HG03354 (cell line): ENCODE results near the gene HBG2.
"Not testable (repeated sequence)": the region's sequence is repeated elsewhere in the genome, so short reads cannot be mapped to it uniquely, and the experiment has no call there.

ENCODE experiments used
- ATAC-seq: cut with Tn5 transposase; IDR thresholded peaks from one replicate; pipeline ENCODE4 v1.9.1; 2021; ENCODE audit warnings: mild to moderate bottlenecking; ENCODE audit not compliant: unreplicated experiment, poor library complexity, severe bottlenecking

The HBG2 gene

DNA sequence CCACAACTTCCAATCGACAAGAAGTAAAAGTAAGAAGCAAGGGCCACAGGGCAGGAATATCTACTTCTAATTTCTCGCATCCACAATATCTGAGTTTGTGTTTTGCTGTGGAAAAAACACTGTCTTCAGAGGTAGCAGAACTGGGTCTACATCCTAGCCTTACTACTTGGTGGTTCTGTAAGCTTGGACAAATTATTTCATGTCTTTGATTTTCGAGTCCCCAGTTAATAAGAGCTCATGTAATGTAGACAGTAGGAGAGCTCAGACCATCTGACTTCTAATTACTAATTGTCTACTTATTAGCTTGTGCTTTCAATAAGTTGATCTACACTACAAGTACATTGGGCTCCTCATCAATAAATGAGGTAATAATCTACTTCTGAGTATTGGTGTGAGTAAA is 28.5 kb upstream of the HBG2 start:
- no peak for ATAC-seq

DNA sequence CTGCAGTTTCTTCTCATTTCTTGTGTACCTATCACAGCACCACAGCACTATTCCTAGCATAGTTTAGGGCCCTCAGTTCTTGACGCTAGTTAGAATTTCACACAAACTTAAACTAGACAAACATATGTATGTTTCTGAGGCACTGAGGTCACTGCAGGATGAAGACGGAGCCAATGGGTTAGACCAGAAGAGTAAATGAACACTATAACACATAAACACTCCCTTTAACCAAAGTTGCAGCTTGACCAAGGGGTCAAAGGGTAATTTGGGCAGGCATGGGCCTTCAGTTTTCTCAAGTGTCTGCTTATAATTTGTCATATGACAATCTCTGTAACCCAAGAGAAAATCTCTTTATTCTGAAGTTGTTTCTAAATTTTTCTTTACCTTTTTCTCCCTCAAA is 28.0 kb upstream of the HBG2 start:
- ATAC-seq = no peak

DNA sequence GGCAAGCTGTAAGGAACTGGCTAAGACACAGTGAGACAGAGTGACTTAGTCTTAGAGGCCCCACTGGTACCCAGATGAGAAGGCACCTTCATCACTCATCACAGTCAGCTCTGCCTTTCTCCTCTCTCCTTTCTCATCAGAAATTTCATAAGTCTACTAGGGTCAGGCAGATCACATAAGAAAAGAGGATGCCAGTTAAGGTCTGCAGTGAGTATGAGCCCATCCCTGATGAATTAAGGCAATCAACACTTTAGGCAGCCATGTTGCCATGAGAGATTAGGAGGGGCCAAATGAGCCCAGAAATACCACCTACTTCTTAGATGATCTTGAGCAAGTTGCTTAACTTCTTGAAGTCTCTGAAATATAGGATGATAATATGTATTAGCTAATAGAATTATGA is 27.0 kb upstream of the HBG2 start:
- ATAC-seq = no peak

DNA sequence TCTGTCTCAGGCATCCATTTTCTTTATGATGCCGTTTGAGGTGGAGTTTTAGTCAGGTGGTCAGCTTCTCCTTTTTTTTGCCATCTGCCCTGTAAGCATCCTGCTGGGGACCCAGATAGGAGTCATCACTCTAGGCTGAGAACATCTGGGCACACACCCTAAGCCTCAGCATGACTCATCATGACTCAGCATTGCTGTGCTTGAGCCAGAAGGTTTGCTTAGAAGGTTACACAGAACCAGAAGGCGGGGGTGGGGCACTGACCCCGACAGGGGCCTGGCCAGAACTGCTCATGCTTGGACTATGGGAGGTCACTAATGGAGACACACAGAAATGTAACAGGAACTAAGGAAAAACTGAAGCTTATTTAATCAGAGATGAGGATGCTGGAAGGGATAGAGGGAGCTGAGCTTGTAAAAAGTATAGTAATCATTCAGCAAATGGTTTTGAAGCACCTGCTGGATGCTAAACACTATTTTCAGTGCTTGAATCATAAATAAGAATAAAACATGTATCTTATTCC is 26.1 kb upstream of the HBG2 start:
- peak; percentile 97 for ATAC-seq

DNA sequence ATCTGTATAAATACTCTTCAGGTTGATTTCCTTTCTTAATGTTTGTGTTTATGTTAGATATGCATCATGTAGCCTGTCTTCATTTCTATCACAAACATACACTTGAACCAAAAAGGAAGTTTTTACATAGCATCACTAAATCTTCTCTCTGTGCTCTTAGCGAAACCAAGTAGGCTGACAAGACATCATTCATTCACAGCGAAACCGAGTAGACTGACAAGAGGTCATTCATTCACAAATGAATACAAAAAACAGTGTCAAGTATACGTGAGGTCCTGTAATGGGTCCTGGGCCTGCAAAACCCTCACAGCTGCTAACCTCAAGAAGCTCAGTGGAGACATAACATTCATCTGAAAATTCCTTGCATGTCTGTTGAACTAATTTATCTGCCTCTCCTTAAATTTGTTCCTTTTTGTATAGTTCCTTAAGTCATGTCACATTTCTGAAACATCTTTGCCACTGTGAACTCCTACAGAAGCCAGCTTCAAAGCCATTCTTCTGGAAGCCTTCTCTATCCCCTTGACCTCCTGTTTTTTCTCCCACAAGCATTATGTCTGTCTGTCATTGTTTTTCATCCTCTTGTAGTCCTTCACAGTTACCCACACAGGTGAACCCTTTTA is 25.0 kb upstream of the HBG2 start:
- no peak for ATAC-seq

DNA sequence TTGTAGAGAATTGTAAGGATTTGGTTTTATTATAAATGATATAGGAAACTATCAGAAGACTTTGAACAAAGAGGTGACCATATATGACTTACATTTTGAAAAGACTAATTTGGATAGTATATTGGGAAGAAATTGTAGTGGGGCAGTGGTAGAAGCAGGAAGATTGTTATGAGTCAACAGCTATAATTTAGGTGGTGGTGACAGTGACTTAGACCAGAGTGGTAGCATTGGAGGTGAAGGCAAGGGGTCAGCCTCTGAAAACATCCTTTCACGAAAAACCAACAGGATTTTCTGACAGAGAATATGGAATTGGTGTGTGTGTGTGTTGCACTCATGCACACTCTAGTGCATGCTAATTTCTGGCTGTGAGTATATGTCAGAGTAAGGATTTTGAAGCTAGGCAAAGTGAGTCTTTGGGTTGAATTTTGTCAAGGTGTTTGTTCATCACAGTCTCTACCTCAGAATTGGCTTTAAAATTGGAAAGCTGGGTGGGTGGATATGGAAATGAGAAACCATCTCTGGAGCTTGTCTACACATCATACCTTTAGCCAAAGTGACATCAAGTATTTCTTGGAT is 23.3 kb upstream of the HBG2 start:
- no peak for ATAC-seq

DNA sequence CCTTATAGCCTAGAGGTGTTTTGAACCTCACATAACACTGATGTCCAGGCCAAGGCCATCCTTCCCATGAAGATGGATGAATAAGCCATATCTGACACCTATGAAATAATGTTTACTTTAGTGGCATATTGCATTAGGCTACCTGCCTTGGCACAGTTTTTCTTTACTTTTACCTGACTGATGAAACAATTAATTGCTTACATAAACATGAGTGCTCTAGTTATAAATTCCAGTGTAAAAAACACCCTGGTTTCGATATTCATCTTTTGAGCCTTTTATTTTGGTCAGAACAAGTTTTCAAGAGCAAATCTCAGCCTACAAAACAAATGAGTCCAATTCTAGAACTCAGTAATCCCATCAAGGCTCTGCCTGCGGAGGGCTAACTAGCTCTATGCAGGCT is 22.1 kb upstream of the HBG2 start:
- no peak for ATAC-seq

DNA sequence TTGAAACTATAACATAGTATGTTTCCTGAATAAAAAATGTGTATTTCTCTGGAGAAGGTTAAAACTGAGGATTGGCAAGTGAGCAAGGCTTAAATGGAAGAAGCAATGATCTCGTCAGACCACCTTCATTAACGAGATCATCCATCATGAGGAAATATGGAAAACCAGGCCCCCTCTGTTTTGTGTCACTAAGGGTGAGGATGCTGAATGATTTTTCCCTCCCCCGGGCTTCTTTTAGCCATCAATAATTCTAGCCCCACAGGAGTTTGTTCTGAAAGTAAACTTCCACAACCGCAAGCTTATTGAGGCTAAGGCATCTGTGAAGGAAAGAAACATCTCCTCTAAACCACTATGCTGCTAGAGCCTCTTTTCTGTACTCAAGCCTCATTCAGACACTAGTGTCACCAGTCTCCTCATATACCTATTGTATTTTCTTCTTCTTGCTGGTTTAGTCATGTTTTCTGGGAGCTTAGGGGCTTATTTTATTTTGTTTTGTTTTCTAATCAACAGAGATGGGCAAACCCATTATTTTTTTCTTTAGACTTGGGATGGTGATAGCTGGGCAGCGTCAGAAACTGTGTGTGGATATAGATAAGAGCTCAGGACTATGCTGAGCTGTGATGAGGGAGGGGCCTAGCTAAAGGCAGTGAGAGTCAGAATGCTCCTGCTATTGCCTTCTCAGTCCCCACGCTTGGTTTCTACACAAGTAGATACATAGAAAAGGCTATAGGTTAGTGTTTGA is 21.0 kb upstream of the HBG2 start:
- no peak for ATAC-seq

DNA sequence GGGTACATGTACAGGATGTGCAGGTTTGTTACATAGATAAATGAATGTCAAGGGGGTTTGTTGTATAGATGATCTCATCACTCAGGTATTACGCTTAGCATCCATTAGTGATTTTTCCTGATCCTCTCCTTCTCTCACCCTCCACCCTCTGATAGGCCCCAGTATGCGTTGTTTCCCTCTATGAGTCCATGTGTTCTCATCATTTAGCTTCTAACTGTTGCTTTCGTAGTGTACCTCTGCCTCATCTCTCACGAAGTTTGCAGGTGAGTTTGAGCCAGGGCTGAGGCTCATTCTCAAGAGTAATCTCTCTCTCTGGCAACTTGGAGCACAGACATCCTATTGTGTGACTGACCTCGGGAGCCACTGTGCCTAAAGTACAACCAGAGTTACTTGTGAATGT is 19.8 kb upstream of the HBG2 start:
- ATAC-seq = no peak

DNA sequence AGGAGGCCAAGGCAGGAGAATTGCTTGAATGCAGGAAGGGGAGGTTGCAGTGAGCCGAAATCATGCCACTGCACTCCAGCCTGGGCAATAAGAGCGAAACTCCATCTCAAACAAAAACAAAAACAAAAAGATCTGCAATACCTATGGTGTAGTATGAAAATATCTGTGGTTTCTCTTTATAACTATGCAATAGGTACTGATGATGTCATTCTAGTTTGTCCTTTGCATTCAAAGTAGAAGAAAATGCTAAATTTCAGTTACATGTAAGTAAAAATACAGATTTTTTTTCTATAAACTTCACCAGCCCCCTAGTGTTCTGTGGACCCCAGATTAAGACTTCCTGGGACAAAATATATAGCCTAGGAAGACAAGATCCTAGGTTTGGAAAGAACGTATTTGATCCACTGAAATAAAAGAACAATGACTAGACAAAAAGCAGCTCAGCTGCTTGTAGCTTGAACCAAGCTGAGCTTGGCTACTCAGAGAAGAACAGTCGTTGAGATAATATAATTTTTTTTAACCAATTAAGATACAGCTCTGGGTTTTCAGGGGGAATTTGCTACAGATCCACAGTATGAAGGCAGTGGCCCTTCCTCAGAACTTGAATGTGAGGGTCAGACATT is 17.9 kb upstream of the HBG2 start:
- ATAC-seq = no peak

DNA sequence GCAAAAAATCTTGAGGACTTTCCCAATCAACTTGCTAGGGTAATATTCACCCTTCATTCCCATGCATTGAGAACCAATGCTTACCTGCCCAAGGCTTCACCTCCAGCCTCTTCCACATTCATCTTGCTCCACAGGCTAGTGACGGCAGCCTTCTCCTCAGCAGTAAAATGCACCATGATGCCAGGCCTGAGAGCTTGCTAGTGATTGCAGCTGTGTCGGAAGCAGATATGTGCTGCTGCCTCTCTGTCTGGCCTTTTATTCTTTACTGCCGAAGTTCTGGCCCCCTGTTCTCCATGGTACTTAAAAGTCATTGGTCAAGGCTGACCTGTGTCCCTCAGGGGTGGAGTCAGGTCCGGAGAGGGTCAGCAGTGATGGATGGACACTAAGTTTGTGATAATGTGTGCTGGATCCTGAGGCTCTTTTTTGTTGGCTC is 15.2 kb upstream of the HBG2 start, which contains the start of gene HBE1:
Gene HBE1, minus strand, starts transcription at position 231 of the 433 bp plus-strand sequence. Its CDS starts 55 bp downstream, at position 176.
- no peak for ATAC-seq

DNA sequence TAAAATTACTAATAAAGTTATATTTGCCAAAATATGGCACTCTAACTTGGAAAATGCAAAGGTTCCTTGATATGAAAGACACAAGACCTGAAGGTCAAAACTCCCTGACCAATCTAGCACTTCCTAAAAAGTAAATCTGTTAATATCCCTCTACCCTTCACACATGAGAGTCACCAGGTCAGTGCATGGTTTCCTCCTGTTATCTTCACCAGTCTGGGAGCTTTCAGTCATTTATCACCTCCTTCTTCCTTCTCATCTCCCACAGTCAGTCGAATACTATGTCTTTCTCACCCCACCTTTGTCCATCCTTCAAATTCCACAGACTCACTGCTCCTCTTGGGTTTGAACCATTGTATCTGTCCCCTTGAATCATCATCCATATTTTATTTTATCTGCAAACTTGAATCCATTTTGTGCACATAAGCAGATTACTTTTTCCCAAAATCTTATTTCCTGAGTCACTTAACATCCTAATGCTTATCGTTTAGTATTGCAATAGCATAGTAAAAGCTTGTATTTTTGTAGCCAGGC is 12.5 kb upstream of the HBG2 start:
- ATAC-seq = no peak

DNA sequence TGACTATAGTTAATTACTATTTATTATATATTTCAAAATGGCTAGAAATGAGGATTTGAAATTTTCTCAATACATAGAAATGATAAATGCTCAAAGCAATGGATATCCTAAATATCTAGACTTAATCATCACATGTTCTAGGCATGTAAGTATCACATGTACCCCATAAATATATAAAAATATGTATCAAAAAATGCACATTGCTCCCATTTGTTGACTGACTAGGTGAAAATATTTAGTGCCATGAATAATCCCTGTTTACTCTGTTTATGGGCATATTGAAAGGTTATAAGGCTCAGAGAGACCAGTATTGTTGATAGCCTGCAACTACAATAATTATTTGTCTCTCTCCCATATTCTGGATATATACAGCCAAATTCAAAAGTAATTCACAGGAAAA is 12.0 kb upstream of the HBG2 start:
- no peak for ATAC-seq

DNA sequence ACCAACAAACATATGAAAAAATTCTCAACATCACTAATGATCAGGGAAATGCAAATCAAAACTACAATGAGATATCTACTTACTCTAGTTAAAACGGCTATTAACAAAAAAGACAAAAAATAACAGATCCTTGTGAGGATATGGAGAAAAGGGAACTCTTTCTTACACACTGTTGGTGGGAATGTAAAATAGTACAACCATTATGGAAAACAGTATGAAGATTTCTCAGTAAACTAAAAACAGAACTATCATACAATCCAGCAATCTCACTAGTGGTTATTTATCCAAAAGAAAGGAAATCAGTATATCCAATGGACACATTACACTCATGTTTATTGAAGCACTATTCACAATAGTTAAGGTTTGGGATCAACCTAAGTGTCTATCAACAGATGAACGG is 11.3 kb upstream of the HBG2 start:
- no peak for ATAC-seq

DNA sequence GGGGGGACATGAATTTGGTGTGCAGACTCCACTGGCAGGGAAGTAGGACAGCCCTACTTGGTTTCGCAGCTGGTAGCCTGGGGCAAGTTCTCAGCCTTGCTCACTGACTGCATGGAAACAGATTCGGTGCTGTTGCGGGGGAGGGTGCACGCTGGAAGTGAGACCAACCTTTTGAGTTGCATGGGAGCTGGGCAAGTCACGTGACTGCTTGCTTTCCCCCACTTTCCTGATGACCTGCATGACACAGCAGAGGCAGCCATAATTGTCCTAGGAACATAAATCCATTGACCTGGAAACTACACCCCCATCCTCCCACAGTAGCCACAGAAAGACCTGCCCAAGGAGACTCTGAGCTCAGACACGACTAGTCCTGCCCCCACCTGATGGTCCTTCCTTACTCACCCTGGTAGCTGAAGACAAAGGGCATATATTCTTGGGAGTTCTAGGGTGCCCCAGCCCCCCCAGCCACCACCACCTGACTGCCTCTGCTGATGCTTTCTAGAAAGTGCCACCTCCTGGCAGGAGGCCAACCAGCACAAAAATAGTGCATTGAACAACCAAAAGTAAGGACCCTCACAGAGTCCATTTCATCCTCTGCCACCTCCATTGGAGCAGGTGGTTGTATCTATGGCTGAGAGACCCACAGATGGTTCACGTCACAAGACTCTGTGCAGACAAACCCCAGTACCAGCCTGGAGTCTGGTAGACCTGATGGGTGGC is 4.1 kb upstream of the HBG2 start:
- ATAC-seq = no peak

DNA sequence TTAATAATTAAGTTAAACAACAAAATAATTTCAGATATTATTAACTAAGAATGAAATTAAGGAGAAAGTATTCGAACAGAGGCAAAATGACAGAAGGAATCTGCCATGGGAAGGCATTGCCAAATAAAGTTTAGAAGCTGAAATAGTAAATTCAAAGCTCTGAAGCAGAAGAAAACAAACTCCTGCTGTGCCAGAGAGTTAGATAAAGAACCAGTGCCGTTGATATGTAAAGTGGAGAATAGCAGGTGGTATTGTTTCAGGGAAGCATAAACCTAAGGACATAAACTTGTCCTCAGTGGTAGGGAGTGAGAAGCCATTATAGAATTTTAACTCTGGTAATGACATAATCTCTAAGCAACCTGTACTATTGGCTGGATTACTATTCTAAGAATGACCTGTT is 2.7 kb upstream of the HBG2 start:
- ATAC-seq = no peak

DNA sequence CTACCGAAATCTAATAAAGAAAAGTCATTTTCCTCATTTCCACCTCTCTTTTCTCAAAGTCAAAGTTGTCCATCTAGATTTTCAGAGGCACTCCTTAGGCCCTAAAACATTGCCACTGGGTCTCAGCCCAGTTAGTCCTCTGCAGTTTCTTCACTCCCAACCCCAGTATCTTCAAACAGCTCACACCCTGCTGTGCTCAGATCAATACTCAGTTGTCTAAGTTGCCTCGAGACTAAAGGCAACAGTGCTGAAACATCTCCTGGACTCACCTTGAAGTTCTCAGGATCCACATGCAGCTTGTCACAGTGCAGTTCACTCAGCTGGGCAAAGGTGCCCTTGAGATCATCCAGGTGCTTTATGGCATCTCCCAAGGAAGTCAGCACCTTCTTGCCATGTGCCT is 558 bp downstream of the HBG2 start:
- not testable (repeated sequence) for ATAC-seq

DNA sequence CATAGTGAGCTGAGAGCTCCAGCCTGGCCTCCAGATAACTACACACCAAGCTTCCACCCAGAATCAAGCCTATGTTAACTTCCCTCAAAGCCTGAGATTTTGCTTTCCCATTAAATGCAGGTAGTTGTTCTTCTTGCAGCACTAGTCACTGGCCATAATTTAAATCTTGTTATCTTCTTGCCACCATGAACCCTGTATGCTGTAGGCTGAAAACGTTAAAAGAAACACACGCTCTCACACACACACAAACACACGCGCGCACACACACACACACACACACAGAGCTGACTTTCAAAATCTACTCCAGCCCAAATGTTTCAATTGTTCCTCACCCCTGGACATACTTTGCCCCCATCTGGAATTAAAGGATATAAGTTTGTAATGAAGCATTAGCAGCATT is 1.1 kb downstream of the HBG2 start:
- not testable (repeated sequence) for ATAC-seq

DNA sequence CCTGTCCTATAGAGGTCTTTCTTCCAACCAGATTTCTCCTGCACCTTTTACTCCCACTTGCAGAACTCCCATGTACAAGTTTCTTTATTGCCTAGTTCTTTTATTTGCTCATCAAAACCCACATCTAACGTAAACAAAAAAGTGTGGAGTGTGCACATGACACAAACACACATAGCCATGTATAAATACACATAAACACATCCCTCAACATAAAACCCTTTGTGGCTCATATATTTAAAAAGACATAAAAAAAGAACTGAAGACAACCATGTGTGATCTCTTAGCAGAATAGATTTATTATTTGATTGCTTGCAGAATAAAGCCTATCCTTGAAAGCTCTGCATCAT is 1.7 kb downstream of the HBG2 start:
- no peak for ATAC-seq
